WTC11 (cell line): ENCODE results near the gene HOXA7. TPM values are rescaled to one million over a fixed set of nuclear protein-coding genes. Genes with fewer than 3 reads are reported as not detected.

Experiments
- ATAC-seq: fragments of 200-7000 bp; cut with Tn5 transposase; 2 replicates; pipeline ENCODE4 v1.10.0; 2021; ENCODE audit warnings: mild to moderate bottlenecking, moderate library complexity
- CTCF ChIA-PET: fragments of 300-600 bp; sonication (Branson Sonifier 250); formaldehyde crosslinking; loops from one replicate; lab custom pipeline; 2021; ENCODE audit warnings: antibody characterized with exemption; lab: Charles Lee
- POLR2A ChIA-PET: fragments of 350-600 bp; sonication (Branson Sonifier 250); formaldehyde crosslinking; loops from one replicate; lab custom pipeline; 2021; ENCODE audit warnings: antibody characterized with exemption; lab: Charles Lee
- DNase-seq: peaks from one replicate; pipeline ENCODE4 v3.0.0; 2021; ENCODE audit warnings: low spot score
- H3K27ac Mint-ChIP-seq: 2 replicates; pipeline ENCODE4 v1.8.0; 2021; ENCODE audit warnings: mixed read lengths
- H3K27me3 Mint-ChIP-seq: 2 replicates; pipeline ENCODE4 v1.8.0; 2021; ENCODE audit warnings: low read depth, mild to moderate bottlenecking, moderate library complexity, mixed read lengths
- H3K36me3 Mint-ChIP-seq: 2 replicates; pipeline ENCODE4 v1.8.0; 2021; ENCODE audit warnings: mixed read lengths
- H3K4me1 Mint-ChIP-seq: 2 replicates; pipeline ENCODE4 v1.8.0; 2022; ENCODE audit warnings: mixed read lengths
- H3K4me3 Mint-ChIP-seq: 2 replicates; pipeline ENCODE4 v1.8.0; 2021; ENCODE audit warnings: mild to moderate bottlenecking, moderate library complexity, mixed read lengths
- H3K9me3 Mint-ChIP-seq: 2 replicates; pipeline ENCODE4 v1.8.0; 2021; ENCODE audit warnings: mixed read lengths
- ATF6 ChIP-seq: sonication (generic); formaldehyde crosslinking; IDR thresholded peaks from 2 replicates; pipeline ENCODE4 v1.8.1; 2023; ENCODE audit warnings: mild to moderate bottlenecking, missing genetic modification reagents
- CTCF ChIP-seq: fragments of 200-600 bp; IDR thresholded peaks from 2 replicates; pipeline ENCODE4 v1.8.0; 2022; ENCODE audit warnings: antibody characterized with exemption
- E2F1 ChIP-seq: sonication (generic); formaldehyde crosslinking; IDR thresholded peaks from 2 replicates; pipeline ENCODE4 v1.8.0; 2022; ENCODE audit warnings: mild to moderate bottlenecking, missing genetic modification reagents
- ESRRA ChIP-seq: sonication (generic); formaldehyde crosslinking; IDR thresholded peaks from 2 replicates; pipeline ENCODE4 v1.8.1; 2022; ENCODE audit warnings: mild to moderate bottlenecking, missing genetic modification reagents, borderline replicate concordance
- MYBL2 ChIP-seq: sonication (generic); formaldehyde crosslinking; IDR thresholded peaks from 2 replicates; pipeline ENCODE4 v1.8.1; 2023; ENCODE audit warnings: mild to moderate bottlenecking, moderate library complexity, missing genetic modification reagents
- RORB ChIP-seq: fragments of 250-450 bp; sonication (Bioruptor Pico); IDR thresholded peaks from 2 replicates; pipeline ENCODE4 v1.9.0; 2021; ENCODE audit warnings: mild to moderate bottlenecking
- USF1 ChIP-seq: sonication (generic); formaldehyde crosslinking; IDR thresholded peaks from 2 replicates; pipeline ENCODE4 v1.8.0; 2022; ENCODE audit warnings: mild to moderate bottlenecking, missing genetic modification reagents
- ZBTB21 ChIP-seq: sonication (generic); formaldehyde crosslinking; IDR thresholded peaks from 2 replicates; pipeline ENCODE4 v1.8.1; 2023; ENCODE audit warnings: mild to moderate bottlenecking, missing genetic modification reagents, borderline replicate concordance
- ZNF416 ChIP-seq: fragments of 250-450 bp; sonication (Bioruptor Pico); IDR thresholded peaks from 2 replicates; pipeline ENCODE4 v1.9.0; 2021; ENCODE audit warnings: mild to moderate bottlenecking, inconsistent platforms
- total RNA-seq: library from RNA; stranded (reverse); gene quantifications from 3 replicates; pipeline ENCODE4 v1.2.3, GENCODE V29; 2021

HOXA7 gene
- total RNA-seq, 1 experiment from 2014 or later: not detected

- DNase-seq (no peak), ATAC-seq (no peak)
- Mint-ChIP-seq H3K27me3 (peaks cover 96% of the 10 kb centered on the region), H3K4me3 (no peak overlapping the region; the same call in 1 of the 2 replicates), H3K9me3 (no peaks in the 10 kb centered on the region), H3K4me1 (peaks cover 26% of the 10 kb centered on the region), H3K27ac (no peak overlapping the region), H3K36me3 (no peaks in the 10 kb centered on the region)
- ChIA-PET POLR2A (interaction anchor here (1.4 kb wide), 1 partner anchor 51 kb away, joined by 3 read pairs; no protein-coding TSS in a partner anchor), CTCF (interaction anchor here (1.3 to 2.5 kb wide), 6 partner anchors 11 to 576 kb away, joined by 3 to 20 read pairs (median 10); partner anchors contain the start of gene HOXA5)
- TF ChIP-seq MYBL2 (no peak), ATF6 (no peak), USF1 (no peak), E2F1 (CRISPR knock-in tag) (no peak)
Observed at GRCh38 chr7:27198138-27198841, 41.8 kb upstream of the HOXA7 start.

GRCh38 chr7:27197137-27198042 lies 40.9 kb upstream of the HOXA7 start:
- Mint-ChIP-seq H3K27me3 (peaks cover 96% of the 10 kb centered on the region), H3K36me3 (no peaks in the 10 kb centered on the region), H3K4me1 (peaks cover 24% of the 10 kb centered on the region), H3K27ac (no peak overlapping the region), H3K4me3 (no peak overlapping the region), H3K9me3 (no peaks in the 10 kb centered on the region)
- DNase-seq (no peak), ATAC-seq (no peak)
- POLR2A ChIA-PET: no interaction called here
- CTCF ChIA-PET: no interaction called here
- TF ChIP-seq RORB (CRISPR knock-in tag): no peak
- TF ChIP-seq ZBTB21 (CRISPR knock-in tag): no peak

GRCh38 chr7:27196287-27196767 lies 39.9 kb upstream of the HOXA7 start:
- DNase-seq: peak; percentile 90
- H3K27me3 Mint-ChIP-seq: peaks cover 96% of the 10 kb centered on the region
- CTCF ChIA-PET: interaction anchor here (0.5 to 4.2 kb wide), 66 partner anchors 9 to 1430 kb away, joined by 3 to 32 read pairs (median 4); partner anchors contain the start of genes EVX1, HIBADH, HOXA11 and TAX1BP1
- no peak for ATAC-seq
- H3K9me3 Mint-ChIP-seq: no peaks in the 10 kb centered on the region
- no peaks in the 10 kb centered on the region for H3K36me3 Mint-ChIP-seq
- H3K4me1 Mint-ChIP-seq: peaks cover 17% of the 10 kb centered on the region
- TF ChIP-seq ZNF416 (CRISPR knock-in tag) (no peak), ESRRA (CRISPR knock-in tag) (peak; percentile 92; the same call in 1 of the 2 replicates), CTCF (peak; percentile 55)
- H3K4me3 Mint-ChIP-seq: no peak overlapping the region
- no peak overlapping the region for H3K27ac Mint-ChIP-seq
- POLR2A ChIA-PET: interaction anchor here (0.5 kb wide), 1 partner anchor 812 kb away, joined by 3 read pairs; no protein-coding TSS in a partner anchor
